OCI-LY1 (cell line): ENCODE data around the gene GCDH.

Experiments used
- H2AFZ ChIP-seq: fragments of 200-600 bp; sonication (generic), shearing (Covaris generic); 2 replicates; pipeline ENCODE4 v1.6.0; 2014; ENCODE audit warnings: antibody characterized with exemption, mild to moderate bottlenecking, low read length
- H3F3A ChIP-seq: fragments of 200-600 bp; sonication (generic), shearing (Covaris generic); 2 replicates; pipeline ENCODE4 v1.6.0; 2014; ENCODE audit warnings: mild to moderate bottlenecking, antibody characterized with exemption, low read length, moderate library complexity; ENCODE audit not compliant: insufficient read depth
- H3K27ac ChIP-seq: fragments of 200-600 bp; sonication (generic); 2 replicates; pipeline ENCODE4 v1.5.1; 2014; ENCODE audit warnings: low read length, mixed run types, mild to moderate bottlenecking, low read depth; ENCODE audit not compliant: poor library complexity, severe bottlenecking
- H3K27me3 ChIP-seq: fragments of 200-600 bp; sonication (generic); 2 replicates; pipeline ENCODE4 v1.6.0; 2014; ENCODE audit warnings: antibody characterized with exemption, mild to moderate bottlenecking, low read length, moderate library complexity; ENCODE audit not compliant: insufficient read depth
- H3K36me3 ChIP-seq: fragments of 200-600 bp; sonication (generic); 2 replicates; pipeline ENCODE4 v1.6.1; 2014; ENCODE audit warnings: mild to moderate bottlenecking, antibody characterized with exemption, low read length, moderate library complexity, mixed read lengths; ENCODE audit not compliant: insufficient read depth
- H3K4me1 ChIP-seq: fragments of 200-600 bp; sonication (generic); 2 replicates; pipeline ENCODE4 v1.5.1; 2014; ENCODE audit warnings: mild to moderate bottlenecking, low read length, moderate library complexity; ENCODE audit not compliant: insufficient read depth, severe bottlenecking
- H3K4me2 ChIP-seq: fragments of 200-600 bp; sonication (generic), shearing (Covaris generic); 2 replicates; pipeline ENCODE4 v1.6.1; 2014; ENCODE audit warnings: low read length
- H3K4me3 ChIP-seq: fragments of 200-600 bp; sonication (generic); 2 replicates; pipeline ENCODE4 v1.5.1; 2014; ENCODE audit warnings: low read length, low read depth, mild to moderate bottlenecking, mixed read lengths; ENCODE audit not compliant: poor library complexity, severe bottlenecking
- H3K79me2 ChIP-seq: fragments of 200-600 bp; shearing (Covaris generic); 2 replicates; pipeline ENCODE4 v1.6.1; 2016; ENCODE audit warnings: mixed run types, low read length, mixed read lengths; ENCODE audit not compliant: insufficient read depth
- H3K9ac ChIP-seq: fragments of 200-600 bp; sonication (generic), shearing (Covaris generic); 2 replicates; pipeline ENCODE4 v1.6.1; 2014; ENCODE audit warnings: mild to moderate bottlenecking, low read length, mixed read lengths
- H3K9me2 ChIP-seq: fragments of 200-600 bp; sonication (generic), shearing (Covaris generic); 2 replicates; pipeline ENCODE4 v1.6.1; 2014; ENCODE audit warnings: low read depth, mild to moderate bottlenecking, low read length, mixed read lengths
- H3K9me3 ChIP-seq: fragments of 200-600 bp; shearing (Covaris generic); 2 replicates; pipeline ENCODE4 v1.6.1; 2014; ENCODE audit warnings: low read length, mixed read lengths
- H4K20me1 ChIP-seq: fragments of 200-600 bp; sonication (generic), shearing (Covaris generic); 2 replicates; pipeline ENCODE4 v1.6.0; 2016; ENCODE audit warnings: mild to moderate bottlenecking, low read length; ENCODE audit not compliant: insufficient read depth
- EZH2 ChIP-seq: fragments of 200-600 bp; sonication (generic), shearing (Covaris generic); IDR thresholded peaks from 2 replicates; pipeline ENCODE4 v1.8.0; 2017; ENCODE audit warnings: borderline replicate concordance, mixed run types, mild to moderate bottlenecking, antibody characterized with exemption, low read length, moderate library complexity, mixed read lengths
- TF ChIP-seq, protein P1 (sequence below): fragments of 200-600 bp; sonication (generic), shearing (Covaris generic); IDR thresholded peaks from 2 replicates; pipeline ENCODE4 v1.5.1; 2017; ENCODE audit warnings: mild to moderate bottlenecking, antibody characterized with exemption, low read length, moderate library complexity, mixed read lengths

Gene GCDH

DNA sequence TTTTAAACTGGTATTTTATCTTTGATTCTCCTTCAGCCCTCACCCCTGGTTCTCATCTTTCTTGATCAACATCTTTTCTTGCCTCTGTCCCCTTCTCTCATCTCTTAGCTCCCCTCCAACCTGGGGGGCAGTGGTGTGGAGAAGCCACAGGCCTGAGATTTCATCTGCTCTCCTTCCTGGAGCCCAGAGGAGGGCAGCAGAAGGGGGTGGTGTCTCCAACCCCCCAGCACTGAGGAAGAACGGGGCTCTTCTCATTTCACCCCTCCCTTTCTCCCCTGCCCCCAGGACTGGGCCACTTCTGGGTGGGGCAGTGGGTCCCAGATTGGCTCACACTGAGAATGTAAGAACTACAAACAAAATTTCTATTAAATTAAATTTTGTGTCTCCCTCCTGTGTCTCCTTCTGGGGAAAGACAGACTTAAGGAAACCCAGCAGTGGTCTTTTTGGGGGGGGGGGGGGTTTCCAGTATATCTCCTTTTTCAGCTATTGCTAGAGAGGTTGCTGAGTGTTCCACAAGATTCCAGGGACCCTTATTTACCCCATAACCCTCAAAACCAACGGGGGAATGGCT lies 53.2 kb downstream of the GCDH start:
- Histone ChIP-seq H3K27me3 (no peaks in the 10 kb centered on the region), H3K4me3 (no peak overlapping the region), H3K9me3 (no peaks in the 10 kb centered on the region), H2AFZ (no peak overlapping the region), H4K20me1 (0 out of 2 replicates have a peak, but pooled peaks cover 3% of the 10 kb centered on the region), H3K27ac (peak overlapping the region; percentile 78), H3K4me2 (peak overlapping the region; percentile 15), H3F3A (peaks cover 31% of the 10 kb centered on the region), H3K79me2 (peaks cover 32% of the 10 kb centered on the region), H3K4me1 (peaks cover 68% of the 10 kb centered on the region), H3K36me3 (peaks cover 88% of the 10 kb centered on the region), H3K9me2 (no peaks in the 10 kb centered on the region), H3K9ac (no peak overlapping the region)
- no peak for TF ChIP-seq EZH2
- TF ChIP-seq, protein P1, sequence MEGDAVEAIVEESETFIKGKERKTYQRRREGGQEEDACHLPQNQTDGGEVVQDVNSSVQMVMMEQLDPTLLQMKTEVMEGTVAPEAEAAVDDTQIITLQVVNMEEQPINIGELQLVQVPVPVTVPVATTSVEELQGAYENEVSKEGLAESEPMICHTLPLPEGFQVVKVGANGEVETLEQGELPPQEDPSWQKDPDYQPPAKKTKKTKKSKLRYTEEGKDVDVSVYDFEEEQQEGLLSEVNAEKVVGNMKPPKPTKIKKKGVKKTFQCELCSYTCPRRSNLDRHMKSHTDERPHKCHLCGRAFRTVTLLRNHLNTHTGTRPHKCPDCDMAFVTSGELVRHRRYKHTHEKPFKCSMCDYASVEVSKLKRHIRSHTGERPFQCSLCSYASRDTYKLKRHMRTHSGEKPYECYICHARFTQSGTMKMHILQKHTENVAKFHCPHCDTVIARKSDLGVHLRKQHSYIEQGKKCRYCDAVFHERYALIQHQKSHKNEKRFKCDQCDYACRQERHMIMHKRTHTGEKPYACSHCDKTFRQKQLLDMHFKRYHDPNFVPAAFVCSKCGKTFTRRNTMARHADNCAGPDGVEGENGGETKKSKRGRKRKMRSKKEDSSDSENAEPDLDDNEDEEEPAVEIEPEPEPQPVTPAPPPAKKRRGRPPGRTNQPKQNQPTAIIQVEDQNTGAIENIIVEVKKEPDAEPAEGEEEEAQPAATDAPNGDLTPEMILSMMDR = no peak

GRCh38 chr19:12945479-12946091 lies 54.6 kb downstream of the GCDH start, which contains the start of gene RAD23A:
Gene RAD23A (plus strand): TSS chr19:12945862. CDS start chr19:12945949, 87 bp downstream.
- Histone ChIP-seq H3K36me3 (peaks cover 87% of the 10 kb centered on the region), H4K20me1 (no peaks in the 10 kb centered on the region)
- no peak for TF ChIP-seq EZH2
- TF ChIP-seq, protein P1 = no peak

GRCh38 chr19:12946092-12946721 lies 55.2 kb downstream of the GCDH start:
- no peak for TF ChIP-seq EZH2
- TF ChIP-seq, protein P1 = no peak
- H3K27ac ChIP-seq = peak overlapping the region; percentile 65
- H3K4me3 ChIP-seq = peak overlapping the region; percentile 97
- H3K4me1 ChIP-seq = peaks cover 48% of the 10 kb centered on the region
- H3K27me3 ChIP-seq = no peaks in the 10 kb centered on the region
- H3F3A ChIP-seq = peaks cover 11% of the 10 kb centered on the region
- peaks cover 87% of the 10 kb centered on the region for H3K36me3 ChIP-seq
- H2AFZ ChIP-seq = no peak overlapping the region
- peak overlapping the region; percentile 99 for H3K9ac ChIP-seq
- no peaks in the 10 kb centered on the region for H3K9me3 ChIP-seq
- peak overlapping the region; percentile 90 for H3K4me2 ChIP-seq
- H4K20me1 ChIP-seq = no peaks in the 10 kb centered on the region
- peaks cover 18% of the 10 kb centered on the region for H3K79me2 ChIP-seq
- H3K9me2 ChIP-seq = no peaks in the 10 kb centered on the region

More at GRCh38 chr19:12945479-12946091, 54.6 kb downstream of the GCDH start, which contains the start of gene RAD23A:
- H2AFZ ChIP-seq = no peak within 1 kb of the TSS
- H3K4me2 ChIP-seq = peak within 1 kb of the TSS; percentile 90
- peak within 1 kb of the TSS; percentile 97 for H3K4me3 ChIP-seq
- H3K27me3 ChIP-seq = no peaks in the 10 kb centered on the region
- H3K9me3 ChIP-seq = no peaks in the 10 kb centered on the region
- peaks cover 55% of the 10 kb centered on the region for H3K4me1 ChIP-seq
- peak within 1 kb of the TSS; percentile 78 for H3K27ac ChIP-seq
- H3K9ac ChIP-seq = peak within 1 kb of the TSS; percentile 99
- peaks cover 18% of the 10 kb centered on the region for H3K79me2 ChIP-seq
- peaks cover 17% of the 10 kb centered on the region for H3F3A ChIP-seq
- H3K9me2 ChIP-seq = no peaks in the 10 kb centered on the region
